ENCODE results near the gene CDC20B.
A peak's percentile ranks its signal among the peaks of the same experiment; 100 is the strongest.

CDC20B gene

GRCh38 chr5:55211184-55211874 lies 38.4 kb upstream of the CDC20B start:
- no peak for DNase-seq (ENCODE audit: low read depth)
- H3K4me3 ChIP-seq (ENCODE audit: control insufficient read depth, low read depth, low read length) = no peak overlapping the region
- no peak for TF ChIP-seq CTCF (IDR thresholded peaks at IDR 0.05; ENCODE audit: control insufficient read depth, insufficient read depth, low read depth, low read length, missing control alignments)

DNA sequence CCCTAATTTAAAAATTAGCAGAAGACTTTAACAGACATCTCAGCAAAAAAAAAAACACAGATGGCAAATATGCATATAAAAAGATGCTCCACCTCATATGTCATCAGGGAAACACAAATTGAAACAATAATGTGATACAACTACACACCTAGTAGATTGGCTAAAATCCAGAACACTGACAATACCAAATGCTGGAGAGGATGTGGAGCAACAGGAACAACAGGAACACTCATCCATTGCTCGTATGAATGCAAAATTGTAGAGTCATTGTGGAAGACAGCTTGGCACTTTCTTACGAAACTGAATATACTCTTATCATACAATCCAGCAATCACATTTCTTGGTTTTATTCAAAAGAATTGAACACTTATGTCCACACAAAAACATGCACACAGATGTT lies 32.0 kb upstream of the CDC20B start:
- H3K4me3 ChIP-seq (ENCODE audit: control insufficient read depth, low read depth, low read length) = no peak overlapping the region
- no peak for TF ChIP-seq CTCF (IDR thresholded peaks at IDR 0.05; ENCODE audit: control insufficient read depth, insufficient read depth, low read depth, low read length, missing control alignments)
- no peak for DNase-seq (ENCODE audit: low read depth)

- no peak overlapping the region for H3K4me3 ChIP-seq (ENCODE audit: control insufficient read depth, low read depth, low read length)
- DNase-seq (ENCODE audit: low read depth) = no peak
- TF ChIP-seq CTCF (IDR thresholded peaks at IDR 0.05; ENCODE audit: control insufficient read depth, insufficient read depth, low read depth, low read length, missing control alignments) = no peak
Observed at GRCh38 chr5:55191165-55191564, 18.2 kb upstream of the CDC20B start.

DNA sequence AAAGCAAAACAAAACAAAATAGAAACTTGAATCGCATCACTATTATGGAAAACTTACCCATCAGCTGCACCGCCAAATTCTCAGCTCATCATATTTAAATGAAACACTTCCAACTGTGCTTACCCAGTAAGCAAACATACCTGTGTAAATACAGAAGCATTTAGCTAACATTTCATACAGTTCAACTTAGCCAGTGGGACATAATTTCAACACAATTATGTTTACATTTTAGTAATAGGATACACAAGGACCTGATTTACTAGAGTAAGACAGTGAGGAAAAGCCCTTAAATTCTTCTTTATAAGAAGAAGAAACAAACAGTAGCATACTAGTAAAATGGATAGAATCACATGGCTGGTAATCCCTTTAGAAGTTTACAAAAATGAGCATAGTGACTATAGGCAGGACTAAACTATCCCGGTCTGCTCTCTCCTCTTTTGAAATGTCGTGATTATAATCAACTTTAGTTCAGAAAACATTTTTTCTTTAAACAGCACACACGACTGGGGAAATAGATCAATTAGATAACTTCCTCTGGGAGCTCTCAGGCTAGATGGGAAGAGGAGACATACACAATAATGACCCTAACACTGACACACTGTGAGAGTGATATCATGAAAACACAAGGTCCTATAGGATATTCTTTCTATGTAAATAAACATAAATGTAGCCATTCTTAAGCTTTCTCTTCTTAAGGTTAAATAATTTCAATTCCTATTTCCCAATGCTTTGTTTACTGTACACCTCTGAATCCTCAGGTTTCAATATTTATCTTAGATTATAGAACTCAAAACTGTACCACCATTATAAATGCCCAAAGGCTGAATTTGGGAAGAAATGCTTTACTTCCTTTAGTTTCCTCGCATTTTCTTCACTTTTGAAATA lies 15.9 kb upstream of the CDC20B start:
- no peak overlapping the region for H3K4me3 ChIP-seq (ENCODE audit: control insufficient read depth, low read depth, low read length)
- DNase-seq (ENCODE audit: low read depth) = no peak
- TF ChIP-seq CTCF (IDR thresholded peaks at IDR 0.05; ENCODE audit: control insufficient read depth, insufficient read depth, low read depth, low read length, missing control alignments) = no peak

- TF ChIP-seq CTCF (IDR thresholded peaks at IDR 0.05; ENCODE audit: control insufficient read depth, insufficient read depth, low read depth, low read length, missing control alignments) = peak; percentile 11
- no peak for DNase-seq (ENCODE audit: low read depth)
- no peak overlapping the region for H3K4me3 ChIP-seq (ENCODE audit: control insufficient read depth, low read depth, low read length)
Observed at GRCh38 chr5:55187370-55187769, 14.4 kb upstream of the CDC20B start.

DNA sequence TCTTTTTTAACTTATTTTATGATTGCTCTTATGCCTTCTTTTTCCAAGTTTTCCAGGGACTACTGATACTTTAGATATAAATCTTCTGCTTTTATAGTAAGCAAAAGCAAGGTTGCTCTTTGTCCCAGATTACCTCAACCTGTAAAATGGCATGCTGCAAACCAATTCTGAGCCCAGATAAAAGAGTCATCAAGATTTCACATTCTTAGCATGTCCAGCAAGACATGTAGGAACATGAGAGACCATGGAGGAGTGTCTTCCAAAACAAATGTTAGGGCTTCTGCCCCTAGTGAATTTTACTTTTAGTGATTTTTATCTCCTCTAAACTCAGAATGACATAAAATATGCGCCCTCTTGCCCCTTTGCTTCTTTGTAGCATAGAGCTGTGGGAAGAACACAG lies 7.0 kb upstream of the CDC20B start:
- TF ChIP-seq CTCF (IDR thresholded peaks at IDR 0.05; ENCODE audit: control insufficient read depth, insufficient read depth, low read depth, low read length, missing control alignments) = no peak
- DNase-seq (ENCODE audit: low read depth) = no peak
- no peak overlapping the region for H3K4me3 ChIP-seq (ENCODE audit: control insufficient read depth, low read depth, low read length)

Measured in AG09309 (cell line).